Transverse colon (tissue), 4 donors: ENCODE data around the gene MED9.
"Not testable (repeated sequence)": the region's sequence is repeated elsewhere in the genome, so short reads cannot be mapped to it uniquely, and the experiment has no call there.

Experiments used
- POLR2A ChIP-seq: fragments of 450-650 bp; IDR thresholded peaks from one replicate; pipeline ENCODE4 v1.6.1; 2016; ENCODE audit warnings: antibody characterized with exemption, mild to moderate bottlenecking, moderate library complexity
- POLR2AphosphoS5 ChIP-seq, 3 donors: sonication (generic); formaldehyde crosslinking; IDR thresholded peaks; one replicate each; pipeline ENCODE4 v1.6.1; 2016; ENCODE audit warnings: antibody characterized with exemption in 3 of 3
- TF ChIP-seq, protein P1 (sequence below), 5 experiments: fragments of 200-600 bp in 3 of 5; fragments of 450-650 bp in 2 of 5; sonication (generic) in 3 of 5; IDR thresholded peaks; 1 replicate in 2 of 5; 2 replicates in 3 of 5; pipeline ENCODE4 v1.5.1; 2016 to 2017; ENCODE audit warnings: antibody characterized with exemption in 5 of 5, inconsistent platforms in 3 of 5, mild to moderate bottlenecking in 2 of 5, moderate library complexity in 1 of 5

DNA sequence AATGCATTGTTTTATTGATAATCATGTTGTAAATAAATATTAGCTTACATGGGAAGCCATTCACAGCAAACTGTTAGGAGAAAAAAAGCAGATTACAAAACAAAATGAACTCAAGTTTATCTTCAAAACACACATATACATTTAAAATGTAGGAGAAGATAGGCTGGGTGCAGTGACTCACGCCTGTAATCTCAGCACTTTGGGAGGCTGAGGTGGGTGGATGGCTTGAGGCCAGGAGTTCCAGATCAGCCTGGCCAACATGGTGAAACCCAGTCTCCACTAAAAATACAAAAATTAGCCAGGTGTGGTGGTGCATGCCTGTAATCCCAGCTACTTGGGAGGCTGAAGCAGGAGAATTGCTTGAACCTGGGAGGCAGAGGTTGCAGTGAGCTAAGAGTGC, 10.9 kb upstream of the MED9 start:
- TF ChIP-seq, protein P1, sequence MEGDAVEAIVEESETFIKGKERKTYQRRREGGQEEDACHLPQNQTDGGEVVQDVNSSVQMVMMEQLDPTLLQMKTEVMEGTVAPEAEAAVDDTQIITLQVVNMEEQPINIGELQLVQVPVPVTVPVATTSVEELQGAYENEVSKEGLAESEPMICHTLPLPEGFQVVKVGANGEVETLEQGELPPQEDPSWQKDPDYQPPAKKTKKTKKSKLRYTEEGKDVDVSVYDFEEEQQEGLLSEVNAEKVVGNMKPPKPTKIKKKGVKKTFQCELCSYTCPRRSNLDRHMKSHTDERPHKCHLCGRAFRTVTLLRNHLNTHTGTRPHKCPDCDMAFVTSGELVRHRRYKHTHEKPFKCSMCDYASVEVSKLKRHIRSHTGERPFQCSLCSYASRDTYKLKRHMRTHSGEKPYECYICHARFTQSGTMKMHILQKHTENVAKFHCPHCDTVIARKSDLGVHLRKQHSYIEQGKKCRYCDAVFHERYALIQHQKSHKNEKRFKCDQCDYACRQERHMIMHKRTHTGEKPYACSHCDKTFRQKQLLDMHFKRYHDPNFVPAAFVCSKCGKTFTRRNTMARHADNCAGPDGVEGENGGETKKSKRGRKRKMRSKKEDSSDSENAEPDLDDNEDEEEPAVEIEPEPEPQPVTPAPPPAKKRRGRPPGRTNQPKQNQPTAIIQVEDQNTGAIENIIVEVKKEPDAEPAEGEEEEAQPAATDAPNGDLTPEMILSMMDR (IDR thresholded peaks at IDR 0.05): not testable (repeated sequence)
- not testable (repeated sequence) for TF ChIP-seq POLR2AphosphoS5 (IDR thresholded peaks at IDR 0.05); POLR2A
